ENCODE results near the gene PODN.

The PODN gene

DNA sequence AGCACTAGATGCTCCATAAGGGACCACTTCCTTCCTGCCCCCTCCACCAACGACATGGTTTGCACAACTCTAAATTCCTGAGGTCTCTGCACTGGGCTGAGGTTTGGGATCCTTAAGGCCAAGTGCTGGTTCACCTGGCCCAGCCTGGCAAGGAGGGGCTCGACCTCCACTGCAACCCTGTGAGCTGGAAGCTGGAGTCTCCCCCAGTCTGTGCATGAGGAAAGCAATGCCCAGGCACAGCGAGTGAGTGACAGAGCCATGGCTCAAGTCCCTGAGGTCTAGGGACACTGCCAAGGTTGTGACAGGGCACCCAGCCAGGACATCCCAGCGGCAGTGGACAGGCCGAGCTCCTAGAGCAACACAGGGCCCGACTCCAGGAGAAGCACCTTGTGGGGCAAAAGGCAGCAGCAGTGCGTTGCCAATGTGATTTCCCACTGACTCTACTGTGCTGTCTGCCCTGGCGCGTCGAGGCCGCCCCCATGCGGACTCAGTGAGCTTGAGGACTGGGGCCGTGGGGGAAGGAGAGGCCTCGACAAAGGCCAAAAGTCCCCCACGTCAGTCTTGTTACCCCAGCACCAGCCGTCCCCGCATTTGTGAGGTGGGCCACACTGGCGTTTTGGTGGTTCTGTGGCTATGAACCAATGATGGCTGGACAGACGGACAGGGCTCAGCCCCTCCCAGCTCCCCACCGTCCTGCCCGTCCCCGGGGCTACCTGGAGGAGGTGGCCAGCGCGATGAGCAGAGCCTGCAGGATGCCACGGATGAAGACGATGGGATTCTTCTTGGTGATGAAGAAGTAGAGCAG, 30.0 kb downstream of the PODN start:
- no peak for DNase-seq

- DNase-seq, result no peak
Measured at GRCh38 chr1:53092659-53093450, 30.8 kb downstream of the PODN start.

DNA sequence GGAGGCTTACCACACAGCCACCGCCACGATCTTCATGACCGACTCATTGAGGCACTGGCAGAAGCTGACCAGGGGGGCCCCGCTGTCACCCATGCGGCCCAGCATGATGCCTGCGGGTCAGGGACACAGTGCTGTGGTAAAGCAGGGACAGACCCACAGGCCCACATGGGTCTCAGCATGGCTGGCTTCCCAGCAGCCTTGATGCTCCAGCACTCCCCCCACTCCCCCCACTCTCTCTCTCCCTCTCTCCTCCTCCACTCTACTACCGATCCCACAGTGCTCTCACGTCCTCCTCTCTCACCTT, 31.4 kb downstream of the PODN start:
- DNase-seq, result no peak

GRCh38 chr1:53093778-53094532, 31.9 kb downstream of the PODN start:
- no peak for DNase-seq

DNA sequence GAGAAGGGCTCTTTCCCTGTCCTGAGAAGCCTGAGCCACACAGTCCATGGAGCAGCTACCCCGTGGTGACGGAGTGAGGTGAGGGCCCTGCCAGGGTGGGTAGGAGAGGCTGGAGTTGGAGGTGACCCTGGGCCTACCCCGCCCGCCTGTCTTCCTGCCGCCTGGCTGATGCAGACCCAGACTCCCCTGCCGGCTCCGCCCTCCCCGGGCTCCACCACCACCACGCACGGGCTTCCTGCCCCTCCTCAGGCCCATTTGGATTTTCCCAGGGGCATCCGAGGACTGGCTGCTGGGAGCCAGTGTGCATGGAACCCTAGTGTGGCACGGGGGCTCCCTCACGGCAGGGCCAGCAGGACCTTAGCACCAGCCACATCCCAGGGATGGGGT, 32.5 kb downstream of the PODN start:
- DNase-seq, result no peak

DNA sequence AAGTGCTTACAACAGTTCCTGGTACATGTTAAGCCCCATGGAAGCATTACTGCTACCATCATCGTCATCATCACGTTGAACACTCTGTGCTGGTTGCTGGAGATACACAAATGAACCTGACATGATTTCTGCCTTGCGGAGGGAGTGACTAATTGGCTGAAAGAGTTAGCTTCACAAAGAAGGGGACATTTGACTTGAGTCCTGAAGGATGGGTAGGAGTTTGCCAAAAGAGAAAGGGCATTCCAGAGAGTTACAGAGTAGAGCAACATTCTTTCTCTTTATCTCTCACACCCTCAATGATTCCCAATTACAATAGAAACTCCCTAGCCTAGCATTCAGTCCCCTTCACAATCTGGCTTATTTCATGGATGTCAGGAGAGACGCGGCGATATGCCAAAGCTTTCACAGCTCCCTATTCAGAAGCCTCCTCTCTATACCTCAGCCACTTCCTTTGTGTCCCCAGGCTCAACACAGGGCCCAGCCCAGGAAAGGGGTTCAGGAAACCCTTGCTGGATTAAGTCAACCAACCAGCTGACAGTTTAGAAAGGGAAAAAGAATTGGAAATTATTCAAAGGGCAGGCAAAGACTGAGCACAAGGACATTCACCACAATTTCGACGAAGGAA, 42.4 kb downstream of the PODN start:
- no peak for DNase-seq

DNA sequence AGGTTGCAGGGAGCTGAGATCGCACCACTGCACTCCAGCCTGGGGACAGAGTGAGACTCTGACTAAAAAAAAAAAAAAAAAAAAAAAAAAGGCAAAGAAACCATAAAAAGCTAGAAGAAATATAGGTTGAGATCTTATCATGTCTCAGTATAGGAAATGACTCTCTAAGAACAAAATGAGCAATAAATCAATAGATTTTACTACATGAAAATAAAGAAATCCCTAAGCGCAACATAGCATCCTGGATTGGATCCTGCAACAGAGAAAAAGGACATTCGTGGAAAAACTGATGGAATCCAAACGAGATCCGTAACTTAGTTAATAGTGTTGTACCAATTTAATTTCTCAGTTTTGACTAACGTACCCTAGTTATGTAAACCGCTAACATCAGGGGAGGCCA, 45.1 kb downstream of the PODN start:
- no peak for DNase-seq

DNA sequence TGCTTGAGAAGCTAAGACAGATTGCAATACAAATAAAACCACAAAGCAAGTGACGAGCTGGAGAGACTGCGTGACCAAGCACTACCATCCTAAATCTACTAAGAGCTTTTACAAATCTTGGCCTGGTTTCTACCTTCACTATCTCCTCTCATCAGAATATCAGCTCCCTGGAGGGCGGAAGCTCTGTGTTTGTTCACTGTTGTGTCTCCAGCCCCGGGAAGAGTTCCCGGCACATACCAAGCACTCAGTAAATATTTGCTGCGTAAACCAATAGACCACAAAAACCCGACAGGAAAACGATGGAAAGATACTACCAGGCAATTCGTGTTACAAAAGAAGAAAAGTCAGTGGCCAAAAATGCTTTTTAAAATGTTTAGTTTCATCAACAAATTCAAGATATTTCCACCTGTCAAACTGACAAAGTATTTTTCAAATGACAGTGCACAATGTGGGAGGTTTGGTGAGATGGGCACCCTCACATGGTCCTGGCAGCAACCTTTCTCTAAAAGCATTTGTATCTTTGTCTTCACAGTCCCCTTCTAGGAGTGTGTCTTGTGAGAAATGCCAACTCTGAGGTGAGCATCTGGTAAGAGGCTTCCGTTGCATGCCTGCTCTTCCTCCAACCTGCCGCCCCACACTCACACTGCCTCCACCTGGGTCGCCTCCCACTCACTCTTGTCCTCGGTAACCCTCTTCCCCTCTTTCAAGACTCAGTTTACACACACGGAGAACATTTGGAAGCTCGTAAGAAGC, 45.7 kb downstream of the PODN start:
- peak; percentile 6 for DNase-seq

DNA sequence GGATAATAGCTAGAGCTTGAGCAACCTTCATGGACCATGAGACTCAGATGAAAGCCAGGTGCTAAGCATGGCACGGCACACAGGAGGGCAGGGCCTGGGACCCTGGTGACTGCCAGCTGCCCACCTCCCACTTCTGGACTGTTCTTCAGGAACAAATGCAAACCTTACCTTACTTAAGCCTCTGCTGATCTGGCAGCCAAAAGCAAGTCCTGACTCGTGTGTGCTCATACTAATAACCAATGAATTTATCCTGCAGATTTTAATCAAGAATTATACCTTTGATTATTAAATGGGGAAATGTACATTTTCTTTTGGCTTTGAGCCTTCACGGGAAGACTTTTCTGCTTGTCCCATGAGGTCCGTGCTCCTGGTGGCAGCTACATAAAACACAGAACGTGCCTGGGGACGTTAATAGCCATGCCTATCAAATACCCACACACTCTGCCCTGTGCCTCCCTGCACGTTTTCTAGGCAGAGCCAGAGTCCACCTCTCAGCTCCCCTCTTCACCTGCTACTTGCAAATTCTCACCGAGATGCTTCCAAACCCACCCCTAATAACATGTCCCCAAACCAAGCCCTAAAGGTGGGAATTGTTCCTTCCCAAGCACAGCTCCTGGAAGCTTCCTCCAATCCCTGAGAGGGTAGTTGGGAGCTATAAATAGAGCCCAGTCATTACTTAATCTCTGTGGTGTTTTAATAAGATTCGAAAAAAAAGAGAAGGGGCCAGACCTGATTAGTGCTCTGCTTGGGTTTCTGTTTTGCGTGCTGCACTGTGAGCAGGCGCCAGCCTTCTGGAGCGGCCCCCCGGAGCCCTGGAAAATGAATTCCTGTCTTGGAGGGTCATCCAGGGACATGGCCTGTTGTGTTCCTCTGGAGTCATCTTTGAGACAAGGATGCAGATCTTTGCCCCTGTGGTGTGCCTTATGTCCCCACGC, 46.9 kb downstream of the PODN start:
- DNase-seq, result no peak

GRCh38 chr1:53110370-53111072, 48.5 kb downstream of the PODN start:
- no peak for DNase-seq

DNA sequence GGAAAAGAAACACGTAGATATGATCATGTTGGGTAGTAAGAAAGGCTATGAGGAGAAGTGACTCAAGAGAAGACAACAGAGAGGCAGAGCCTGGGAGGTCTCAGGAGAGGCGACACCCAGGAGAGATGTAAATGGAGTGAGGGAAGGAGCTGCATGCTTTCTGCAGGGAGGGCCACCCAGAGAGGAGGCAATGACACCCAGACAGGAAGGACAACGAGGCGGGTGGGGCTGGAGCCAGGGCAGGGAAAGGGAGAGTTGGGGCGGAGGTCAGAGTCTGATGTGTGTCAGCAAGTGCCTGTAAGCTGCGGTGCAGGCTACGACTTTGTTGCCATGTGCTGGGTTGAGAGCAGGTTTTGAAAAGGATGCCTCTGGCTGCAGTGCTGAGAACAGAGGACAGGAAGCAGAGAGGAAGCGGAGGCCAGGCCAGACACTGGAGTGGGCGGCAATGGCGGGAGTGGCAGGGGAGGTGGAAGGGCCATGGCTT, 49.1 kb downstream of the PODN start:
- no peak for DNase-seq

GRCh38 chr1:53111693-53112092, 49.7 kb downstream of the PODN start:
- DNase-seq, result no peak

DNA sequence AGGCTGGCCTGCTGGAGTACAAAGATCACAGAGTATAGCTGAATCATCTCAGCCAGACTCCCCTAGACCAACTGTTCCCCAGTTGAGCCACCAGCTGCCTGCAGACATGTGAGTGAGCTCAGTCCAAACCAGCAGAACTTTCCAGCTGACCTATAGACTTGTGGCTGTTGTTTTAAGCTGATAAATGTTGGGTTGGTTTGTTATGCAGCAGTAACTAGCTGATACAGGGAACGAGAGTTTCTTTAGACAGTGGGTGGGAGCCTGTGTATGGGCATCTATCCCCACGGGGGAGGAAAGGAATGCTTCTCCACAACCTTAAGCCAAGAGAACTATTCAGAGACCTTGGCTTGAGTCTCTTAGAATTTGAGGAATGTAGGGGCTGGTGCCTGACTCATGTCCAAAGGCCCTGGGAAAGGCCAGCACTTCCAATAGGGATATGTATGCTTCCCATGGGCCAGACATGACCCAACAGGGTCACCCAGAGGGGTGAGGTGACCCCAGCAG, 50.3 kb downstream of the PODN start:
- DNase-seq, result no peak

DNA sequence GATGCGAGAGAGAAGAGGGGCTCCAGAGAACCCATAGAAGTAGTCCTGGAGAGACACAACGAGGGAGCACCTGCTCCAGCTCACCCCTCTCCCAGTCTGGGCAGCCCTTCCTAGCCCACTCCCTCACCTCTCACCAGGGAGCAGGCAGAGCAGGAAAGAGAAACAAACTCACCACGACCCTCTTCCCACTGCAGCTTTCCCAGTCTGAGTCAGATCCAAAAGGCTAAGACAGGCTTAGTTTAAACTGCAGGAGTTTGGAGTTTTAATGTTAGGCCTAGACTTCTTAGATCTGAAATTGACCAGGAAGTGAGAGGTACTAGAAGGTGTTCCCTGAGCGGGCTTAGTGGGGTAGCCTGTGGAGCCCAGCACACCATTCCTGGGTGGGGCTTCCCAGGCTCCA, 50.8 kb downstream of the PODN start:
- no peak for DNase-seq

DNA sequence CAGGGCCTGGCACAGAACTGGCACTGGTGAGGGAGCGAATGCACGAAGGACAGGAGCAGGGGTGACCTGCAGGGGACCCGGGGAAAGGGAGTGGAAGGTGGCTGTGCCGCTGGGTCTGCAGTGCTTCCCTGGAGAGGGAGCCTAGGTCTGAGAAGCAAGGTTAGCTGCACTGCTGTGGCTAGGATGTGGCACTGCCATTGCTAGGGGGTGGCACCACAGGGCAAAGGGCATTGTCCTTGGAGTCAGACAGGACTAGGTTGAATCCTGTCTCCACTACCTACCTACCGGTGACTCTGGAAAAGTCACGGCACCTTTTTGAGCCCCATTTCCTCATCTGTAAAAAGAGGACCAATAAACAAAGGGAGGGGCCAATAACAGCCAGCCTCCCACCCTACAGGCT, 52.1 kb downstream of the PODN start:
- DNase-seq, result no peak

- DNase-seq, result no peak
Measured at GRCh38 chr1:53114581-53115400, 52.8 kb downstream of the PODN start.

DNA sequence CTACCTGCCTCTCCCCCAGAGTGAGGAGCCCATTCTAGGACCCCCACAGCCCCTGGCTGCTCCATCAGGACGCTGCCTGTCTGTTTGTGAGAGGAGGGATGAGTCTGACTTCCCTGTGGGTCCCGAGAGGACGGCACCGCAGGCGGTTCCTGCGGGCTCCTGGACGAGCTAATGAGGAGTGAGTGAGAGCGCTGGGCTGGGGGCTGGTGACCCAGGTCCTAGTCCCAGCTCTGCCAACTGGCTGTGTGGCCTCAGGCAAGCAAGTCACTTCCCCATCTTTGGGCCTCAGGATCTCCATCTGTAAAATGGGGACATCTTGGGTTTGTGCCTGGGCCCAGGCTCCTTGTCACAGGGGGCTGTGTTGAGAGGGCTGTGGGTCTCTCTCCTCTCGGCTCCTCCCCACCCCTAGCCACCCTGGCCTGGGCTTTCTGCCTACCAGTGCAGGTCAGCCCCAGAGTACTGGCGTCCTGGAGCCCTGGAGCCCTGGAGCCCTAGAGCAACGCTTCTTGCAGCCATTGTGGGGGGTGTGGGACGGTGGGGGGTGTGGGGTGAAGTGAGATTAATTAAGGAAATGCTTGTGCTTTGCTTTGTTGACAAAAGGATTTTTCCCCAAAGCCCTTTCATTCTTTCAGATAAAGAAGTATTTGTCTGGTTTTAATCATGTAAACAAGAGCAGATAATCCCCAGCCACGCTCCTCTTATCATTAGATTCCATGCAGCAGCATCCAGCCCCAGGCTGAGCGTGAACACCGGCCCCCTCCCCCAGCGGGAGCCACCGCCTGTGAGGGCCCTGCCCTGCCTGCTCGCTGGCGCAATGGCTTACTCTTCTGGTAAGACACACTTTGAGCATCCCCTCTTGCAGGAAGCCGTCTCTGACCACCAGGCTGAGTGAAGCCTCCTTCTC, 53.6 kb downstream of the PODN start:
- no peak for DNase-seq

- no peak for DNase-seq
Measured at GRCh38 chr1:53116307-53116810, 54.3 kb downstream of the PODN start.

Measured in NCI-H1092 treated with DMSO at 0.1 percent for 48 hours (cell line).